K562 (cell line): ENCODE results near the gene MINDY4. TPM values are rescaled to one million over a fixed set of nuclear protein-coding genes. Genes with fewer than 3 reads are reported as not detected.

Source experiments
- ATAC-seq: fragments of 200-7000 bp; cut with Tn5 transposase; 3 replicates; pipeline ENCODE4 v1.9.1; 2020; ENCODE audit warnings: moderate library complexity
- BruUV-seq: library from RNA; stranded (reverse); fragments of 400-500 nt; replicated peaks from 2 replicates; lab custom pipeline; 2021; lab: Mats Ljungman, UMichigan
- CTCF ChIA-PET: fragments of 300-600 bp; formaldehyde crosslinking; extraction: SDS; loops from one replicate; lab custom pipeline; 2021; ENCODE audit warnings: low intra/inter-chr PET ratio; lab: Yijun Ruan, JAX
- POLR2A ChIA-PET: fragments of 300-600, 350-650 bp; sonication (Branson Sonifier 250); formaldehyde crosslinking; extraction: SDS; loops from one replicate; lab custom pipeline; 2021; ENCODE audit warnings: antibody characterized with exemption, inconsistent platforms; lab: Yijun Ruan, JAX
- DNase-seq, 4 experiments: peaks; one replicate each; pipeline versions ENCODE4 v3.0.0 to v3.0.0-alpha.2; 2011 to 2018; ENCODE audit warnings: low spot score in 3 of 4, mixed read lengths in 3 of 4; ENCODE audit errors: extremely low read depth in 1 of 4
- FAIRE-seq: peaks from 2 replicates; lab custom pipeline; 2011; peaks lifted over from hg19 to GRCh38; lab: Jason Lieb, UNC
- H2AFZ ChIP-seq: 2 replicates; pipeline ENCODE4 v1.6.0; 2011; ENCODE audit warnings: low read depth, low read length, control low read depth, inconsistent platforms
- H3K27ac ChIP-seq: fragments of 200-600 bp; 3 replicates; pipeline ENCODE4 v1.8.0; 2011; ENCODE audit warnings: low read depth, mild to moderate bottlenecking, control low read depth, inconsistent platforms, low read length, moderate library complexity, mixed read lengths; ENCODE audit errors: extremely low read depth
- H3K27me3 ChIP-seq, 2 experiments: fragments of 300-600 bp in 1 of 2; 2 replicates in 1 of 2; 3 replicates in 1 of 2; pipeline versions ENCODE4 v1.6.0 to v1.8.0; 2011; ENCODE audit warnings: inconsistent platforms in 2 of 2, low read length in 2 of 2, mild to moderate bottlenecking in 1 of 2, mixed read lengths in 1 of 2, moderate library complexity in 1 of 2; ENCODE audit not compliant: control insufficient read depth in 2 of 2, insufficient read depth in 2 of 2
- H3K36me3 ChIP-seq: fragments of 300-600 bp; 3 replicates; pipeline ENCODE4 v1.8.0; 2011; ENCODE audit warnings: mild to moderate bottlenecking, low read length, inconsistent platforms; ENCODE audit not compliant: control insufficient read depth, insufficient read depth
- H3K4me1 ChIP-seq, 2 experiments: fragments of 200-600 bp in 1 of 2; replicated peaks in 1 of 2; 2 replicates in 1 of 2; 3 replicates in 1 of 2; pipeline versions ENCODE4 v1.5.1 to v1.8.0; 2011; ENCODE audit warnings: inconsistent platforms in 2 of 2, low read length in 2 of 2, mild to moderate bottlenecking in 1 of 2, mixed read lengths in 1 of 2, moderate library complexity in 1 of 2; ENCODE audit not compliant: control insufficient read depth in 2 of 2, insufficient read depth in 2 of 2
- H3K4me2 ChIP-seq: 2 replicates; pipeline ENCODE4 v1.6.1; 2011; ENCODE audit warnings: low read length, control low read depth, inconsistent platforms, mixed read lengths; ENCODE audit not compliant: insufficient read depth
- H3K4me3 ChIP-seq: fragments of 200-600 bp; sonication (generic), shearing (Covaris generic); 2 replicates; pipeline ENCODE4 v1.5.1; 2016; ENCODE audit warnings: control low read depth, inconsistent platforms
- H3K79me2 ChIP-seq: fragments of 200-600 bp; 3 replicates; pipeline ENCODE4 v1.8.0; 2011; ENCODE audit warnings: low read length, inconsistent platforms; ENCODE audit not compliant: control insufficient read depth, insufficient read depth
- H3K9ac ChIP-seq, 2 experiments: 2 replicates each; pipeline versions ENCODE4 v1.6.0 to v1.6.1; 2011; ENCODE audit warnings: low read depth in 2 of 2, low read length in 2 of 2, control low read depth in 1 of 2, inconsistent platforms in 1 of 2, mild to moderate bottlenecking in 1 of 2, mixed read lengths in 1 of 2; ENCODE audit not compliant: insufficient read depth in 1 of 2
- H3K9me1 ChIP-seq: one replicate; pipeline ENCODE4 v1.6.0; 2011; ENCODE audit warnings: inconsistent platforms, mild to moderate bottlenecking, low read length, moderate library complexity; ENCODE audit not compliant: control insufficient read depth, insufficient read depth
- H3K9me3 ChIP-seq: replicated peaks from 2 replicates; pipeline ENCODE4 v1.5.1; 2011; ENCODE audit warnings: low read depth, low read length, inconsistent platforms; ENCODE audit not compliant: control insufficient read depth, insufficient read depth
- H4K20me1 ChIP-seq: replicated peaks from 2 replicates; pipeline ENCODE4 v1.6.1; 2011; ENCODE audit warnings: low read length, inconsistent platforms, mixed read lengths; ENCODE audit not compliant: control insufficient read depth, insufficient read depth
- CBFB ChIP-seq: sonication (generic); formaldehyde crosslinking; IDR thresholded peaks from 2 replicates; pipeline ENCODE4 v1.4.0; 2020; ENCODE audit warnings: mild to moderate bottlenecking, missing genetic modification reagents
- ELF2 ChIP-seq: fragments of 250-450 bp; sonication (Bioruptor Pico); IDR thresholded peaks from 2 replicates; pipeline ENCODE4 v1.5.0; 2021; ENCODE audit warnings: mild to moderate bottlenecking
- GATAD2A ChIP-seq: fragments of 450-650 bp; IDR thresholded peaks from 2 replicates; pipeline ENCODE4 v1.6.1; 2017
- GTF2E2 ChIP-seq: fragments of 200-800 bp; sonication (Bioruptor generic); IDR thresholded peaks from 2 replicates; pipeline ENCODE4 v1.6.1; 2016; ENCODE audit warnings: missing genetic modification characterization, missing compliant biosample characterization
- HNRNPH1 ChIP-seq: fragments of 200-400 bp; formaldehyde crosslinking; optimal IDR thresholded peaks from 2 replicates; pipeline ENCODE3; 2017; ENCODE audit warnings: low read depth, mild to moderate bottlenecking, low read length, moderate library complexity
- KDM1A ChIP-seq, 2 experiments: fragments of 450-650 bp; IDR thresholded peaks; 2 replicates each; pipeline ENCODE4 v1.6.1; 2016; ENCODE audit warnings: mild to moderate bottlenecking in 2 of 2
- OTX1 ChIP-seq: fragments of 450-650 bp; formaldehyde crosslinking; IDR thresholded peaks from 2 replicates; pipeline ENCODE4 v1.4.0; 2022; ENCODE audit warnings: mild to moderate bottlenecking
- RBM17 ChIP-seq: fragments of 200-400 bp; formaldehyde crosslinking; IDR thresholded peaks from 2 replicates; pipeline ENCODE4 v1.6.1; 2017; ENCODE audit warnings: low read depth, mild to moderate bottlenecking, low read length, borderline replicate concordance
- SPI1 ChIP-seq: IDR thresholded peaks from 2 replicates; pipeline ENCODE4 v1.6.1; 2011; ENCODE audit warnings: low read depth, low read length, control low read depth, borderline replicate concordance
- STAT6 ChIP-seq: sonication (generic); formaldehyde crosslinking; IDR thresholded peaks from 2 replicates; pipeline ENCODE4 v1.8.1; 2023; ENCODE audit warnings: mild to moderate bottlenecking, missing genetic modification reagents
- ZBED1 ChIP-seq: IDR thresholded peaks from 2 replicates; pipeline ENCODE4 v1.6.1; 2014
- ZNF324 ChIP-seq: fragments of 250-450 bp; sonication (Bioruptor Pico); IDR thresholded peaks from 2 replicates; pipeline ENCODE4 v1.4.0; 2020; ENCODE audit warnings: mild to moderate bottlenecking
- ZNF586 ChIP-seq: fragments of 450-650 bp; formaldehyde crosslinking; conservative IDR thresholded peaks from 2 replicates; pipeline ENCODE4 v1.4.0; 2020; ENCODE audit warnings: mild to moderate bottlenecking, moderate library complexity
- ZNF655 ChIP-seq: fragments of 250-450 bp; sonication (Bioruptor Pico); IDR thresholded peaks from 2 replicates; pipeline ENCODE4 v1.5.0; 2021
- WGBS: fragments of 100-300 bp; shearing (Covaris generic); methylation state at CpG from one replicate; pipeline ENCODE4 v1.1.6; 2016; ENCODE audit warnings: low coverage, mixed read lengths; ENCODE audit not compliant: insufficient coverage; ENCODE audit errors: missing lambda C conversion rate; 5-methylcytosine and 5-hydroxymethylcytosine counted together
- in situ Hi-C: fragments of 300-500 bp; cut with MboI; formaldehyde crosslinking; loops from 4 replicates; pipeline ENCODE4 v1.15.0; 2018; ENCODE audit warnings: inconsistent platforms, mixed read lengths
- intact Hi-C: fragments of 100-400 bp; cut with micrococcal nuclease; formaldehyde crosslinking; loops from 2 replicates; pipeline ENCODE4 v1.14.2; 2022
- polyA plus RNA-seq, 8 experiments: library from polyadenylated mRNA; depleted of rRNA in 4 of 8; stranded (reverse) in 5 of 8; unstranded in 3 of 8; fragments of >200 nt; fragmentation: Nextera tagmentation in 2 of 8; fragmentation: Illumina TruSeq in 1 of 8; extraction: Ambion mirVana in 2 of 8; extraction: Trizol in 1 of 8; gene quantifications; 2 replicates each; pipeline versions ENCODE4 v1.2.1 to v1.2.3, GENCODE V29; 2011 to 2014; ENCODE audit warnings: inconsistent platforms in 1 of 8, missing spikeins in 1 of 8
- total RNA-seq, 7 experiments: library from RNA; depleted of rRNA in 6 of 7; stranded (reverse); fragments of >200 nt in 6 of 7; fragmentation: Illumina TruSeq in 2 of 7; extraction: Trizol in 2 of 7; gene quantifications; 2 replicates each; pipeline versions ENCODE4 v1.2.1 to v1.2.3, GENCODE V29; 2011 to 2021; ENCODE audit warnings: low replicate concordance in 1 of 7

Gene MINDY4
- total and polyA plus RNA-seq, 9 of the 15 experiments (the other 6 are each of a cell fraction or from before 2014, with no cell fraction given) = 2.1 to 16.7 (median 11.0) TPM

- no peak overlapping the region for H3K4me2 ChIP-seq
- peaks cover 19 to 70% of the 10 kb centered on the region in 2 experiments for H3K4me1 ChIP-seq
- intact Hi-C loops = no loop called here
- no peaks in the 10 kb centered on the region for H3K27me3 ChIP-seq
- H3K79me2 ChIP-seq = no peaks in the 10 kb centered on the region
- FAIRE-seq (peak; percentile 82), DNase-seq (peak; percentile 52 to 88 (median 86)), ATAC-seq (peak; percentile 84)
- H3K9me1 ChIP-seq = no peaks in the 10 kb centered on the region
- in situ Hi-C loops = no loop called here
- BruUV-seq = no TSS peak
- no peaks in the 10 kb centered on the region for H3K36me3 ChIP-seq
- no peak overlapping the region for H3K4me3 ChIP-seq
- H3K27ac ChIP-seq = no peak overlapping the region
- POLR2A ChIA-PET = no interaction called here
- no peak overlapping the region for H3K9ac ChIP-seq
- H4K20me1 ChIP-seq = no peaks in the 10 kb centered on the region; the same call in 1 of the 2 replicates
- WGBS = 67% methylated on average over 1 of the region's 2 CpGs
- H2AFZ ChIP-seq = no peak overlapping the region
- H3K9me3 ChIP-seq = no peaks in the 10 kb centered on the region
- CTCF ChIA-PET = no interaction called here
- TF ChIP-seq KDM1A (IDR thresholded peaks at IDR 0.05) (0 out of 4 replicates have a peak, but pooled peaks have one; percentile 28 to 39), OTX1 (CRISPR knock-in tag) (no peak), ZNF324 (CRISPR knock-in tag) (no peak), RBM17 (no peak), SPI1 (peak; percentile 18; the same call in 1 of the 2 replicates), CBFB (CRISPR knock-in tag) (no peak)
Measured at GRCh38 chr7:30901856-30902255, 130.6 kb downstream of the MINDY4 start.

GRCh38 chr7:30902466-30902865 lies 131.2 kb downstream of the MINDY4 start:
- intact Hi-C loops = no loop called here
- Histone ChIP-seq H3K36me3 (no peaks in the 10 kb centered on the region), H2AFZ (no peak overlapping the region), H3K4me2 (no peak overlapping the region), H3K4me1 (peaks cover 13 to 69% of the 10 kb centered on the region in 2 experiments), H3K27me3 (no peaks in the 10 kb centered on the region), H3K9me1 (no peaks in the 10 kb centered on the region), H3K9me3 (no peaks in the 10 kb centered on the region), H3K79me2 (no peaks in the 10 kb centered on the region), H3K9ac (peak overlapping the region in 1 of 2 experiments; percentile 47; a peak in 2 of 4 replicates), H3K4me3 (no peak overlapping the region), H4K20me1 (no peaks in the 10 kb centered on the region; the same call in 1 of the 2 replicates), H3K27ac (no peak overlapping the region)
- no TSS peak for BruUV-seq
- WGBS = 71% methylated on average over 10 of the region's 11 CpGs
- ChIA-PET CTCF (no interaction called here), POLR2A (no interaction called here)
- in situ Hi-C loops = no loop called here
- no peak for FAIRE-seq
- no peak for DNase-seq
- no peak for ATAC-seq
- TF ChIP-seq ELF2 (CRISPR knock-in tag) (no peak), ZNF586 (no peak), ZNF655 (no peak), ZBED1 (no peak), GATAD2A (no peak), GTF2E2 (tag) (no peak), HNRNPH1 (no peak), STAT6 (CRISPR knock-in tag) (no peak)
